ENCODE measurements around the gene CBFB.

- no peak for TF ChIP-seq CTCF (IDR thresholded peaks at IDR 0.05 in 4 of 5, conservative IDR thresholded peaks at IDR 0.05 in 1 of 5)
- TF ChIP-seq POLR2A (IDR thresholded peaks at IDR 0.05), result no peak
Observed at GRCh38 chr16:66983033-66983432, 45.9 kb upstream of the CBFB start.
